K562 (cell line): ENCODE data around the gene INTS6. TPM values are rescaled to one million over a fixed set of nuclear protein-coding genes. Genes with fewer than 3 reads are reported as not detected.

ENCODE experiments used
- ATAC-seq: fragments of 200-7000 bp; cut with Tn5 transposase; 3 replicates; pipeline ENCODE4 v1.9.1; 2020; ENCODE audit warnings: moderate library complexity
- BruUV-seq: library from RNA; stranded (reverse); fragments of 400-500 nt; replicated peaks from 2 replicates; lab custom pipeline; 2021; lab: Mats Ljungman, UMichigan
- CTCF ChIA-PET: fragments of 300-600 bp; formaldehyde crosslinking; extraction: SDS; loops from one replicate; lab custom pipeline; 2021; ENCODE audit warnings: low intra/inter-chr PET ratio; lab: Yijun Ruan, JAX
- POLR2A ChIA-PET: fragments of 300-600, 350-650 bp; sonication (Branson Sonifier 250); formaldehyde crosslinking; extraction: SDS; loops from one replicate; lab custom pipeline; 2021; ENCODE audit warnings: antibody characterized with exemption, inconsistent platforms; lab: Yijun Ruan, JAX
- DNase-seq, 4 experiments: peaks; one replicate each; pipeline versions ENCODE4 v3.0.0 to v3.0.0-alpha.2; 2011 to 2018; ENCODE audit warnings: low spot score in 3 of 4, mixed read lengths in 3 of 4; ENCODE audit errors: extremely low read depth in 1 of 4
- FAIRE-seq: peaks from 2 replicates; lab custom pipeline; 2011; peaks lifted over from hg19 to GRCh38; lab: Jason Lieb, UNC
- H2AFZ ChIP-seq: 2 replicates; pipeline ENCODE4 v1.6.0; 2011; ENCODE audit warnings: low read depth, low read length, control low read depth, inconsistent platforms
- H3K27ac ChIP-seq: fragments of 200-600 bp; 3 replicates; pipeline ENCODE4 v1.8.0; 2011; ENCODE audit warnings: low read depth, mild to moderate bottlenecking, control low read depth, inconsistent platforms, low read length, moderate library complexity, mixed read lengths; ENCODE audit errors: extremely low read depth
- H3K27me3 ChIP-seq, 2 experiments: fragments of 300-600 bp in 1 of 2; 2 replicates in 1 of 2; 3 replicates in 1 of 2; pipeline versions ENCODE4 v1.6.0 to v1.8.0; 2011; ENCODE audit warnings: inconsistent platforms in 2 of 2, low read length in 2 of 2, mild to moderate bottlenecking in 1 of 2, mixed read lengths in 1 of 2, moderate library complexity in 1 of 2; ENCODE audit not compliant: control insufficient read depth in 2 of 2, insufficient read depth in 2 of 2
- H3K36me3 ChIP-seq: fragments of 300-600 bp; 3 replicates; pipeline ENCODE4 v1.8.0; 2011; ENCODE audit warnings: mild to moderate bottlenecking, low read length, inconsistent platforms; ENCODE audit not compliant: control insufficient read depth, insufficient read depth
- H3K4me1 ChIP-seq, 2 experiments: fragments of 200-600 bp in 1 of 2; replicated peaks in 1 of 2; 2 replicates in 1 of 2; 3 replicates in 1 of 2; pipeline versions ENCODE4 v1.5.1 to v1.8.0; 2011; ENCODE audit warnings: inconsistent platforms in 2 of 2, low read length in 2 of 2, mild to moderate bottlenecking in 1 of 2, mixed read lengths in 1 of 2, moderate library complexity in 1 of 2; ENCODE audit not compliant: control insufficient read depth in 2 of 2, insufficient read depth in 2 of 2
- H3K4me2 ChIP-seq: 2 replicates; pipeline ENCODE4 v1.6.1; 2011; ENCODE audit warnings: low read length, control low read depth, inconsistent platforms, mixed read lengths; ENCODE audit not compliant: insufficient read depth
- H3K4me3 ChIP-seq: fragments of 200-600 bp; sonication (generic), shearing (Covaris generic); 2 replicates; pipeline ENCODE4 v1.5.1; 2016; ENCODE audit warnings: control low read depth, inconsistent platforms
- H3K79me2 ChIP-seq: fragments of 200-600 bp; 3 replicates; pipeline ENCODE4 v1.8.0; 2011; ENCODE audit warnings: low read length, inconsistent platforms; ENCODE audit not compliant: control insufficient read depth, insufficient read depth
- H3K9ac ChIP-seq, 2 experiments: 2 replicates each; pipeline versions ENCODE4 v1.6.0 to v1.6.1; 2011; ENCODE audit warnings: low read depth in 2 of 2, low read length in 2 of 2, control low read depth in 1 of 2, inconsistent platforms in 1 of 2, mild to moderate bottlenecking in 1 of 2, mixed read lengths in 1 of 2; ENCODE audit not compliant: insufficient read depth in 1 of 2
- H3K9me1 ChIP-seq: one replicate; pipeline ENCODE4 v1.6.0; 2011; ENCODE audit warnings: inconsistent platforms, mild to moderate bottlenecking, low read length, moderate library complexity; ENCODE audit not compliant: control insufficient read depth, insufficient read depth
- H3K9me3 ChIP-seq: replicated peaks from 2 replicates; pipeline ENCODE4 v1.5.1; 2011; ENCODE audit warnings: low read depth, low read length, inconsistent platforms; ENCODE audit not compliant: control insufficient read depth, insufficient read depth
- H4K20me1 ChIP-seq: replicated peaks from 2 replicates; pipeline ENCODE4 v1.6.1; 2011; ENCODE audit warnings: low read length, inconsistent platforms, mixed read lengths; ENCODE audit not compliant: control insufficient read depth, insufficient read depth
- BCL6 ChIP-seq: fragments of 250-450 bp; sonication (Bioruptor Pico); IDR thresholded peaks from 2 replicates; pipeline ENCODE4 v1.4.0; 2020
- BCOR ChIP-seq: fragments of 450-650 bp; IDR thresholded peaks from 2 replicates; pipeline ENCODE4 v1.6.1; 2016
- CHCHD3 ChIP-seq: fragments of 250-450 bp; sonication (Bioruptor Pico); IDR thresholded peaks from 2 replicates; pipeline ENCODE4 v2.1.2; 2022; ENCODE audit warnings: mild to moderate bottlenecking
- ETV5 ChIP-seq: sonication (generic); formaldehyde crosslinking; IDR thresholded peaks from 2 replicates; pipeline ENCODE4 v1.4.0; 2020; ENCODE audit warnings: low read depth, mild to moderate bottlenecking, missing genetic modification reagents
- KDM2B ChIP-seq: fragments of 250-450 bp; sonication (Bioruptor Pico); IDR thresholded peaks from 2 replicates; pipeline ENCODE4 v1.8.0; 2021; ENCODE audit warnings: mild to moderate bottlenecking, moderate library complexity
- L3MBTL2 ChIP-seq: fragments of 450-650 bp; IDR thresholded peaks from 2 replicates; pipeline ENCODE4 v1.6.1; 2016; ENCODE audit warnings: mild to moderate bottlenecking, moderate library complexity
- MCM7 ChIP-seq, 2 experiments: fragments of 450-650 bp; IDR thresholded peaks; 2 replicates each; pipeline ENCODE4 v1.6.1; 2016 to 2018
- MXI1 ChIP-seq: IDR thresholded peaks from 2 replicates; pipeline ENCODE4 v1.6.1; 2011; ENCODE audit warnings: low read depth, mild to moderate bottlenecking, improper control_type of control experiment, low read length
- NCOR1 ChIP-seq: fragments of 450-650 bp; IDR thresholded peaks from 2 replicates; pipeline ENCODE4 v1.6.1; 2016; ENCODE audit warnings: mild to moderate bottlenecking, moderate library complexity
- PTTG1 ChIP-seq: fragments of 450-650 bp; IDR thresholded peaks from 2 replicates; pipeline ENCODE4 v1.6.1; 2016; ENCODE audit warnings: low read depth, mild to moderate bottlenecking, missing genetic modification characterization, missing compliant biosample characterization
- PURB ChIP-seq: sonication (generic); formaldehyde crosslinking; IDR thresholded peaks from 2 replicates; pipeline ENCODE4 v1.9.0; 2021; ENCODE audit warnings: low read depth, mild to moderate bottlenecking, missing genetic modification reagents
- SMARCC2 ChIP-seq: fragments of 450-650 bp; IDR thresholded peaks from 2 replicates; pipeline ENCODE4 v1.6.1; 2017; ENCODE audit warnings: antibody characterized with exemption, moderate library complexity, mild to moderate bottlenecking, low read depth
- TBL1XR1 ChIP-seq, 2 experiments: IDR thresholded peaks; 2 replicates each; pipeline ENCODE4 v1.6.1; 2012; ENCODE audit warnings: improper control_type of control experiment in 2 of 2, low read length in 2 of 2, mild to moderate bottlenecking in 1 of 2
- ZBTB1 ChIP-seq: sonication (generic); formaldehyde crosslinking; IDR thresholded peaks from 2 replicates; pipeline ENCODE4 v1.8.1; 2023; ENCODE audit warnings: missing genetic modification reagents, low read depth, mild to moderate bottlenecking, borderline replicate concordance
- ZC3H11A ChIP-seq: IDR thresholded peaks from 2 replicates; pipeline ENCODE4 v1.6.1; 2012; ENCODE audit warnings: low read depth, low read length, improper control_type of control experiment
- ZNF174 ChIP-seq: fragments of 250-450 bp; sonication (Bioruptor Pico); IDR thresholded peaks from 2 replicates; pipeline ENCODE4 v1.4.0; 2020; ENCODE audit warnings: mild to moderate bottlenecking
- ZNF586 ChIP-seq: fragments of 450-650 bp; formaldehyde crosslinking; conservative IDR thresholded peaks from 2 replicates; pipeline ENCODE4 v1.4.0; 2020; ENCODE audit warnings: mild to moderate bottlenecking, moderate library complexity
- ZNF707 ChIP-seq: fragments of 250-450 bp; sonication (Bioruptor Pico); conservative IDR thresholded peaks from 2 replicates; pipeline ENCODE4 v1.8.0; 2022; ENCODE audit warnings: inconsistent platforms, mild to moderate bottlenecking, moderate library complexity
- WGBS: fragments of 100-300 bp; shearing (Covaris generic); methylation state at CpG from one replicate; pipeline ENCODE4 v1.1.6; 2016; ENCODE audit warnings: low coverage, mixed read lengths; ENCODE audit not compliant: insufficient coverage; ENCODE audit errors: missing lambda C conversion rate; 5-methylcytosine and 5-hydroxymethylcytosine counted together
- in situ Hi-C: fragments of 300-500 bp; cut with MboI; formaldehyde crosslinking; loops from 4 replicates; pipeline ENCODE4 v1.15.0; 2018; ENCODE audit warnings: inconsistent platforms, mixed read lengths
- intact Hi-C: fragments of 100-400 bp; cut with micrococcal nuclease; formaldehyde crosslinking; loops from 2 replicates; pipeline ENCODE4 v1.14.2; 2022
- polyA plus RNA-seq, 8 experiments: library from polyadenylated mRNA; depleted of rRNA in 4 of 8; stranded (reverse) in 5 of 8; unstranded in 3 of 8; fragments of >200 nt; fragmentation: Nextera tagmentation in 2 of 8; fragmentation: Illumina TruSeq in 1 of 8; extraction: Ambion mirVana in 2 of 8; extraction: Trizol in 1 of 8; gene quantifications; 2 replicates each; pipeline versions ENCODE4 v1.2.1 to v1.2.3, GENCODE V29; 2011 to 2014; ENCODE audit warnings: inconsistent platforms in 1 of 8, missing spikeins in 1 of 8
- total RNA-seq, 7 experiments: library from RNA; depleted of rRNA in 6 of 7; stranded (reverse); fragments of >200 nt in 6 of 7; fragmentation: Illumina TruSeq in 2 of 7; extraction: Trizol in 2 of 7; gene quantifications; 2 replicates each; pipeline versions ENCODE4 v1.2.1 to v1.2.3, GENCODE V29; 2011 to 2021; ENCODE audit warnings: low replicate concordance in 1 of 7
- TF ChIP-seq, protein P1 (sequence below), 2 experiments: IDR thresholded peaks; 2 replicates each; pipeline ENCODE4 v1.6.1; 2012; ENCODE audit warnings: improper control_type of control experiment in 2 of 2, low read depth in 2 of 2, low read length in 2 of 2, borderline replicate concordance in 1 of 2

The INTS6 gene
- total and polyA plus RNA-seq, 9 of the 15 experiments (the other 6 are each of a cell fraction or from before 2014, with no cell fraction given), result 3.7 to 29.8 (median 16.1) TPM

- 70% methylated on average over 2 of the region's 2 CpGs for WGBS
- in situ Hi-C loops, result loop anchor here (25.0 kb wide), 1 partner anchor 705 kb away; the partner anchor contains the start of gene NEK5
- Histone ChIP-seq H3K9me1 (no peaks in the 10 kb centered on the region), H3K27ac (no peak overlapping the region), H3K79me2 (peaks cover 8% of the 10 kb centered on the region), H3K9me3 (no peaks in the 10 kb centered on the region), H3K4me1 (no peaks in the 10 kb centered on the region), H3K4me2 (no peak overlapping the region), H3K9ac (no peak overlapping the region), H4K20me1 (no peaks in the 10 kb centered on the region), H3K4me3 (no peak overlapping the region), H3K27me3 (no peaks in the 10 kb centered on the region), H3K36me3 (peaks cover 25% of the 10 kb centered on the region), H2AFZ (no peak overlapping the region)
- BruUV-seq, result no TSS peak
- DNase-seq (no peak), ATAC-seq (no peak), FAIRE-seq (no peak)
- intact Hi-C loops, result no loop called here
- TF ChIP-seq ZNF174 (CRISPR knock-in tag) (no peak), ZC3H11A (no peak), CHCHD3 (CRISPR knock-in tag) (no peak), TBL1XR1 (IDR thresholded peaks at IDR 0.05; ENCODE audit: low read length in 2 of 2) (no peak), SMARCC2 (no peak), ZNF707 (CRISPR knock-in tag) (no peak), ETV5 (CRISPR knock-in tag) (no peak), PTTG1 (no peak), PURB (CRISPR knock-in tag) (no peak), NCOR1 (no peak), ZBTB1 (no peak), L3MBTL2 (no peak), ZNF586 (no peak), MCM7 (IDR thresholded peaks at IDR 0.05) (no peak), BCOR (no peak), KDM2B (no peak), MXI1 (no peak), BCL6 (CRISPR knock-in tag) (no peak)
- TF ChIP-seq, protein P1, sequence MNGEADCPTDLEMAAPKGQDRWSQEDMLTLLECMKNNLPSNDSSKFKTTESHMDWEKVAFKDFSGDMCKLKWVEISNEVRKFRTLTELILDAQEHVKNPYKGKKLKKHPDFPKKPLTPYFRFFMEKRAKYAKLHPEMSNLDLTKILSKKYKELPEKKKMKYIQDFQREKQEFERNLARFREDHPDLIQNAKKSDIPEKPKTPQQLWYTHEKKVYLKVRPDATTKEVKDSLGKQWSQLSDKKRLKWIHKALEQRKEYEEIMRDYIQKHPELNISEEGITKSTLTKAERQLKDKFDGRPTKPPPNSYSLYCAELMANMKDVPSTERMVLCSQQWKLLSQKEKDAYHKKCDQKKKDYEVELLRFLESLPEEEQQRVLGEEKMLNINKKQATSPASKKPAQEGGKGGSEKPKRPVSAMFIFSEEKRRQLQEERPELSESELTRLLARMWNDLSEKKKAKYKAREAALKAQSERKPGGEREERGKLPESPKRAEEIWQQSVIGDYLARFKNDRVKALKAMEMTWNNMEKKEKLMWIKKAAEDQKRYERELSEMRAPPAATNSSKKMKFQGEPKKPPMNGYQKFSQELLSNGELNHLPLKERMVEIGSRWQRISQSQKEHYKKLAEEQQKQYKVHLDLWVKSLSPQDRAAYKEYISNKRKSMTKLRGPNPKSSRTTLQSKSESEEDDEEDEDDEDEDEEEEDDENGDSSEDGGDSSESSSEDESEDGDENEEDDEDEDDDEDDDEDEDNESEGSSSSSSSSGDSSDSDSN (IDR thresholded peaks at IDR 0.05; ENCODE audit: borderline replicate concordance in 1 of 2, low read depth in 2 of 2, low read length in 2 of 2), result no peak
- ChIA-PET CTCF (no interaction called here), POLR2A (interaction anchor here (1.0 to 2.0 kb wide), 3 partner anchors 17 to 354 kb away, joined by 3 to 10 read pairs (median 3); partner anchors contain the start of gene INTS6)
Measured at GRCh38 chr13:51432576-51432975, 20.3 kb downstream of the INTS6 start.
